Activated CD4-positive, alpha-beta T cell treated with anti-CD3 and anti-CD28 coated beads, Interleukin-2, amount 50 U/mL, for 16 hours (primary cell): ENCODE results near the gene GPR89B.

Experiments used
- DNase-seq: peaks from one replicate; pipeline ENCODE4 v3.0.0-alpha.2; 2020

Gene GPR89B

DNA sequence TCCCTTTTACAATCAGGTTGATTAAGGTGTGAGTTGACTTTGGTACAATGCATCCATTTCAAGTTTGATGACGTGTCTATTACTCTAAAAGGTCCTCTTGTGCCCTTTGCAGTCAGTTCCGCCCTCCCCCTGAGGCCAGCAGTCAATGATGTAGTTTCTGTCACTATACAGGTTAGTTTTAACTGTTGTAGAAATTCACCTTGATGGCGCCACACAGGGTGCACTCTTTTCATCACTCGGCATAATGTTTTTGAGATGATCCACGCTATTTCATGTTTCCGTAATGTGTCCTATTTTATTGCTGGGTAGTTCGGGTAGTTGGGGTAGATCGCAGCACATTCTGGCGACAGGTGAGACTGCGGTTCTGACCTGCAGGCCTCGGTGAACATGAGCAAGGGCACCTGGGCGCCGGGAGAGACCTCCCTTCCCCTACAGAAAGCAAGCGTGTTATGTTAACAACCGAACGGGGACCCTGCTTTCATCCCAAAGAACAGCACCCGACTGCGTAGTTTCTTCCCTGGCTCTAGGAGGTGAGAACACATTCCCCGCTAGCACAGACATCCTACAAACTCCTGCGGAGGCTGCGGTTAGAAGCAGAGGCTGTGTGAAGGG, 109.7 kb downstream of the GPR89B start:
- DNase-seq = peak; percentile 20

DNA sequence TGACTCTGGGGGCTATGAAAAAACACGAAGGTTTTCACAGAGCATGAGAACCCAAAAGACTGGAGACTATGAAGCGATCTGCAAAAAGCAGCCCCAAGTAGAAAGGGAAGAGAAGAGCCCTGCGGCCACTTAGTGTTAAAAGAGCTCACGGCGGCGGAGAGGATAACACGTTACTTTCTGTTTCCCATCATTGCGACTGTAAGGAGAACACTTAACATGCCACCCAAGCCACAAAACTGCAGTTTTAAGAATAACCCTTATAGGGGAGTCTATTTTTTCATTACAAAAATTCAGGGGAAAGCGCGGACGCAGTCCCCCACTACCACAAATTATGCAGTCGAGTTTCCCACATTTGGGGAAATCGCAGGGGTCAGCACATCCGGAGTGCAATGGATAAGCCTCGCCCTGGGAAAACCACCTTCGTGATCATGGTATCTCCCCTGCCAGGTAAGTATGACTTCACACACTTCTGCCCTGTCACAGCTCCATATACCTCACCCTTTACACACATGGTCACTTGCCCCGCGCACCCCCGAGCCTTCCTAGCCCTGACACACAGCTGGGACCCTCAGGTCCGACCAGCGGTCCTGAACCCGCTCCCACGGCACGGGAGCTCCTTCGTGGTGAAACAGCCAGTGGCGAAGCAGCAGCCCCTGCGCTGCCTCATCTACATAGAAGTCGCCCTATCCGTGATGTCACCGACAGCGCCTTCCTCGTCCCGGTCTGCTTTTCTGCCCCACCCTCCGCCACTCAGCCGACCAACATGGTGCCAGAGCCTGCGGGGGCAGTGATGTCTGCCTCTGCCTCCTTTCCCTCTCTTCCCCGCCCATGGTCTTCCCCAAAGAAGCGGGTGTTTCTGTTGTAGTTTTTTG, 110.5 kb downstream of the GPR89B start:
- peak; percentile 88 for DNase-seq
